HCT116 (cell line): ENCODE measurements around the gene FURIN. TPM values are rescaled to one million over a fixed set of nuclear protein-coding genes. Genes with fewer than 3 reads are reported as not detected.

ENCODE experiments used
- ATAC-seq: fragments of 200-7000 bp; cut with Tn5 transposase; 2 replicates; pipeline ENCODE4 v1.9.1; 2020; ENCODE audit warnings: mild to moderate bottlenecking, moderate library complexity
- BruUV-seq: library from RNA; stranded (reverse); fragments of 400-500 nt; replicated peaks from 2 replicates; lab custom pipeline; 2021; lab: Mats Ljungman, UMichigan
- CTCF ChIA-PET: fragments of 300-600 bp; sonication (Branson Sonifier 250); formaldehyde crosslinking; loops from one replicate; lab custom pipeline; 2021; ENCODE audit warnings: antibody characterized with exemption; lab: Charles Lee
- POLR2A ChIA-PET: fragments of 300-600, 350-600 bp; sonication (Branson Sonifier 250); formaldehyde crosslinking; loops from one replicate; lab custom pipeline; 2021; ENCODE audit warnings: antibody characterized with exemption; lab: Charles Lee
- RAD21 ChIA-PET, 2 experiments: fragments of 300-600 bp; sonication (Branson Sonifier 250); formaldehyde crosslinking; loops; one replicate each; lab custom pipeline; 2023; ENCODE audit warnings: low total read pairs in 2 of 2; ENCODE audit not compliant: uncharacterized antibody in 2 of 2, unreplicated experiment in 2 of 2, low non-redundant PET in 1 of 2; lab: Charles Lee
- DNase-seq: peaks from one replicate; pipeline ENCODE4 v3.0.0-alpha.2; 2010; ENCODE audit warnings: low read depth, low spot score
- H2AFZ ChIP-seq: fragments of 200-600 bp; shearing (Covaris generic), sonication (generic); 2 replicates; pipeline ENCODE4 v1.6.1; 2017; ENCODE audit warnings: low read depth, mixed run types, mixed read lengths, antibody characterized with exemption, low read length; ENCODE audit not compliant: poor library complexity, severe bottlenecking
- H3K27ac ChIP-seq: 2 replicates; pipeline ENCODE4 v1.5.1; 2012; ENCODE audit warnings: low read depth, low read length
- H3K27me3 ChIP-seq: fragments of 200-600 bp; sonication (generic); 2 replicates; pipeline ENCODE4 v1.6.1; 2016; ENCODE audit warnings: mixed run types, low read length, mixed read lengths; ENCODE audit not compliant: insufficient read depth
- H3K36me3 ChIP-seq, 2 experiments: fragments of 200-500 bp in 1 of 2; fragments of 200-600 bp in 1 of 2; sonication (Bioruptor generic) in 1 of 2; sonication (generic) in 1 of 2; 2 replicates each; pipeline versions ENCODE4 v1.5.1 to v1.6.1; 2014 to 2016; ENCODE audit warnings: low read length in 2 of 2, inconsistent platforms in 1 of 2, mixed read lengths in 1 of 2, mixed run types in 1 of 2; ENCODE audit not compliant: insufficient read depth in 2 of 2, control insufficient read depth in 1 of 2
- H3K4me1 ChIP-seq, 2 experiments: fragments of 200-600 bp in 1 of 2; sonication (generic) in 1 of 2; 2 replicates each; pipeline versions ENCODE4 v1.5.1 to v1.6.1; 2012 to 2017; ENCODE audit warnings: low read length in 2 of 2, inconsistent platforms in 1 of 2, mild to moderate bottlenecking in 1 of 2, mixed read lengths in 1 of 2, mixed run types in 1 of 2, moderate library complexity in 1 of 2; ENCODE audit not compliant: insufficient read depth in 2 of 2, control insufficient read depth in 1 of 2
- H3K4me2 ChIP-seq: fragments of 200-600 bp; sonication (generic); 2 replicates; pipeline ENCODE4 v1.6.1; 2017; ENCODE audit warnings: mixed run types, low read length, mixed read lengths
- H3K4me3 ChIP-seq, 2 experiments: fragments of 200-600 bp in 1 of 2; sonication (generic) in 1 of 2; replicated peaks in 1 of 2; 2 replicates each; pipeline ENCODE4 v1.5.1; 2011 to 2016; ENCODE audit warnings: low read length in 2 of 2, control low read depth in 1 of 2, low read depth in 1 of 2, mild to moderate bottlenecking in 1 of 2, mixed read lengths in 1 of 2, mixed run types in 1 of 2
- H3K79me2 ChIP-seq: fragments of 200-600 bp; sonication (generic); 2 replicates; pipeline ENCODE4 v1.6.1; 2017; ENCODE audit warnings: mild to moderate bottlenecking, mixed run types, low read length, moderate library complexity, mixed read lengths; ENCODE audit not compliant: insufficient read depth
- H3K9ac ChIP-seq: fragments of 200-600 bp; sonication (generic); 2 replicates; pipeline ENCODE4 v1.6.1; 2016; ENCODE audit warnings: low read length, mixed read lengths
- H3K9me2 ChIP-seq: fragments of 200-600 bp; sonication (generic), shearing (Covaris generic); 2 replicates; pipeline ENCODE4 v1.6.1; 2017; ENCODE audit warnings: mixed run types, mild to moderate bottlenecking, moderate library complexity; ENCODE audit not compliant: insufficient read depth
- H3K9me3 ChIP-seq, 2 experiments: fragments of 200-500 bp in 1 of 2; fragments of 200-600 bp in 1 of 2; sonication (Bioruptor generic) in 1 of 2; sonication (generic) in 1 of 2; 2 replicates each; pipeline ENCODE4 v1.6.1; 2014 to 2017; ENCODE audit warnings: low read length in 2 of 2, mixed read lengths in 2 of 2, inconsistent platforms in 1 of 2, low read depth in 1 of 2, mild to moderate bottlenecking in 1 of 2, mixed run types in 1 of 2, moderate library complexity in 1 of 2; ENCODE audit not compliant: control insufficient read depth in 1 of 2, insufficient read depth in 1 of 2
- H4K20me1 ChIP-seq: fragments of 200-600 bp; sonication (generic), shearing (Covaris generic); 2 replicates; pipeline ENCODE4 v1.6.1; 2017; ENCODE audit warnings: mixed run types, mild to moderate bottlenecking, moderate library complexity; ENCODE audit not compliant: insufficient read depth
- CBX3 ChIP-seq: IDR thresholded peaks from 2 replicates; pipeline ENCODE4 v1.6.1; 2012; ENCODE audit warnings: low read depth
- ELF1 ChIP-seq: IDR thresholded peaks from 2 replicates; pipeline ENCODE4 v1.6.1; 2012; ENCODE audit warnings: low read depth, borderline replicate concordance
- EZH2 ChIP-seq: fragments of 200-600 bp; sonication (generic); IDR thresholded peaks from 2 replicates; pipeline ENCODE4 v1.6.1; 2017; ENCODE audit warnings: antibody characterized with exemption, mixed run types
- MAX ChIP-seq: IDR thresholded peaks from 2 replicates; pipeline ENCODE4 v1.6.1; 2012
- RAD21 ChIP-seq: IDR thresholded peaks from 2 replicates; pipeline ENCODE4 v1.6.1; 2012; ENCODE audit warnings: low read depth, mild to moderate bottlenecking
- REST ChIP-seq: IDR thresholded peaks from 2 replicates; pipeline ENCODE4 v1.6.1; 2012; ENCODE audit warnings: low read depth
- YY1 ChIP-seq: IDR thresholded peaks from 2 replicates; pipeline ENCODE4 v1.6.1; 2011; ENCODE audit warnings: low read length, low read depth, moderate library complexity, mild to moderate bottlenecking; ENCODE audit not compliant: insufficient replicate concordance; ENCODE audit errors: extremely low read depth
- intact Hi-C: fragments of 100-400 bp; cut with micrococcal nuclease; formaldehyde crosslinking; loops from 2 replicates; pipeline ENCODE4 v1.10.0; 2022
- total RNA-seq: library from RNA; stranded (reverse); gene quantifications from one replicate; pipeline ENCODE4 v1.2.1, GENCODE V29; 2021; ENCODE audit not compliant: unreplicated experiment

FURIN gene
- total RNA-seq, 1 experiment from 2014 or later = 42.0 TPM

GRCh38 chr15:90883526-90883975 is 15.2 kb downstream of the FURIN start:
- no peak overlapping the region for H3K9ac ChIP-seq
- TF ChIP-seq CBX3 = no peak
- no peak for TF ChIP-seq MAX
- TF ChIP-seq REST = no peak
- H3K4me1 ChIP-seq = peaks cover 0 to 3% of the 10 kb centered on the region in 2 experiments; a peak in 1 of 4 replicates
- H3K79me2 ChIP-seq = no peaks in the 10 kb centered on the region
- ATAC-seq (no peak), DNase-seq (no peak)
- POLR2A ChIA-PET = no interaction called here
- no TSS peak for BruUV-seq
- no peak overlapping the region for H3K27ac ChIP-seq
- H4K20me1 ChIP-seq = no peaks in the 10 kb centered on the region
- H3K9me3 ChIP-seq = no peaks in the 10 kb centered on the region
- no peaks in the 10 kb centered on the region; a peak in 1 of 4 replicates for H3K36me3 ChIP-seq
- H3K9me2 ChIP-seq = no peaks in the 10 kb centered on the region
- RAD21 ChIA-PET = no interaction called here
- no peak overlapping the region for H3K4me2 ChIP-seq
- H3K27me3 ChIP-seq = no peaks in the 10 kb centered on the region
- no peak overlapping the region for H3K4me3 ChIP-seq
- intact Hi-C loops = no loop called here
- H2AFZ ChIP-seq = no peak overlapping the region
- CTCF ChIA-PET = no interaction called here

- CTCF ChIA-PET = interaction anchor here (2.8 kb wide), 1 partner anchor 564 kb away, joined by 18 read pairs; no protein-coding TSS in a partner anchor
- no peak for ATAC-seq
- BruUV-seq = no TSS peak
- H3K4me2 ChIP-seq = no peak within 1 kb of the TSS
- no peaks in the 10 kb centered on the region for H3K9me2 ChIP-seq
- POLR2A ChIA-PET = no interaction called here
- no peak within 1 kb of the TSS for H2AFZ ChIP-seq
- H3K4me1 ChIP-seq = peaks cover 0 to 3% of the 10 kb centered on the region in 2 experiments; a peak in 1 of 4 replicates
- DNase-seq = no peak
- H3K27me3 ChIP-seq = no peaks in the 10 kb centered on the region
- no peak within 1 kb of the TSS for H3K4me3 ChIP-seq
- RAD21 ChIA-PET = interaction anchor here in 1 of 2 experiments (0.6 kb wide), 1 partner anchor 1140 kb away, joined by 7 read pairs; no protein-coding TSS in a partner anchor
- no peaks in the 10 kb centered on the region for H3K79me2 ChIP-seq
- no peak within 1 kb of the TSS for H3K27ac ChIP-seq
- H3K9ac ChIP-seq = no peak within 1 kb of the TSS
- H4K20me1 ChIP-seq = no peaks in the 10 kb centered on the region
- H3K9me3 ChIP-seq = no peaks in the 10 kb centered on the region
- H3K36me3 ChIP-seq = no peaks in the 10 kb centered on the region; a peak in 1 of 4 replicates
- intact Hi-C loops = no loop called here
- TF ChIP-seq YY1 = no peak
- no peak for TF ChIP-seq ELF1
- TF ChIP-seq RAD21 = no peak
- no peak for TF ChIP-seq EZH2
Measured at GRCh38 chr15:90883976-90884718, 15.8 kb downstream of the FURIN start, which contains the start of gene FES. FES (plus strand) TSS chr15:90884504; CDS start chr15:90885046, 542 bp downstream.
